ENCODE data around the gene TMTC3. TPM values are rescaled to one million over a fixed set of nuclear protein-coding genes. Genes with fewer than 3 reads are reported as not detected.

Gene TMTC3
- total and polyA plus RNA-seq, 4 donors: 3.0 to 28.2 (median 6.3) TPM

DNA sequence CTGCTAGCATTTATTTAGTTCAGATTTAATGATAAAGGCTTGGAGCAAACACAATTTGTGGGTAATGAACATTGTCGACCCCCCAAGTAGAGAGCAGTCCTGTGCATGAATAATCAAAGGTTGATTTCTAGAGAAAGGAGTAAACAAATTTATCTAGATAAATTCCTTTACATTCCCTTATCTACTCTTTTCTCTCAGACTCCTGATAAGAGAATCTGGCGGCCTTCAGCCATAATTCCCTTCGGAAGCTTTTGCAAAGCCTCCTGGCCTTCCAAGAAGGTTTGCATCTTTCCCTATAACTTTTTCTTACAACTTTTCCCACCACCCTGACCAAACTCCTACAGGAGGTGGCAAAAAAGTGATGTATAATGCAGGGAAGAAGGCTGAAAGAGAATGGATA lies 42.1 kb downstream of the TMTC3 start:
- no peak for TF ChIP-seq HNF4G (IDR thresholded peaks at IDR 0.05)
- no peak for TF ChIP-seq GABPA (IDR thresholded peaks at IDR 0.05 in 1 of 2, conservative IDR thresholded peaks at IDR 0.05 in 1 of 2)
- TF ChIP-seq RXRA (IDR thresholded peaks at IDR 0.05): no peak
- no peak for TF ChIP-seq TAF1 (conservative IDR thresholded peaks at IDR 0.05)
- TF ChIP-seq JUND (IDR thresholded peaks at IDR 0.05): no peak
- no peak for TF ChIP-seq NR2F2 (IDR thresholded peaks at IDR 0.05)
- WGBS: 88% methylated on average over 3 of the region's 3 CpGs
- Histone ChIP-seq H3K27ac (ENCODE audit: low read depth in 1 of 2, low read length in 2 of 2) (no peak overlapping the region), H3K27me3 (ENCODE audit: control insufficient read depth in 4 of 4, insufficient read depth in 4 of 4, low read length in 3 of 4) (no peaks in the 10 kb centered on the region), H3K9ac (ENCODE audit: low read depth in 1 of 2, low read length in 2 of 2) (no peak overlapping the region), H3K36me3 (ENCODE audit: control insufficient read depth in 4 of 4, insufficient read depth in 3 of 4, low read depth in 1 of 4, low read length in 3 of 4) (peaks cover 0 to 14% (median 8%) of the 10 kb centered on the region in 4 donors), H3K4me3 (ENCODE audit: low read depth in 1 of 3, low read length in 3 of 3) (no peak overlapping the region), H3K4me1 (ENCODE audit: control insufficient read depth in 4 of 4, insufficient read depth in 4 of 4, low read length in 3 of 4) (no peaks in the 10 kb centered on the region), H3K9me3 (ENCODE audit: control insufficient read depth in 4 of 4, low read length in 3 of 4) (peaks cover 0 to 2% (median 0%) of the 10 kb centered on the region in 4 donors)
- DNase-seq (ENCODE audit: low spot score): no peak

DNA sequence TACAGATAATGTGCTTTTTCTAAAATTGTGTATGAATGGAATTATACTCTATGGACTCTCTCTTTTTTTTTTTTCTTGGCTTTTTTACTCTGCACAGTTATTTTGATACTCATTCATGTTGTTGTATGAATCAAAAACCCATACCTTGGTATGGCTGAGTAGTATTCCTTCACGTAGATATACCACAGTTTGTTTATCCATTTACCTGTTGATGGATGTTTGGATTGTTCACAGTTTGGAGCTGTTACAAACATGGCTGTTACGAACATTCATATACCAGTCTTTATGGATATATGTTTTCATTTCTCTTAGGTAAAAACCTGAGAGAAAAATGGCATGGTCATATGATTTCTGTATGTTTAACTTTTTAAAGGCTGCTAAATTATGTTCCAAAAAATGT lies 43.2 kb downstream of the TMTC3 start:
- Histone ChIP-seq H3K9me3 (ENCODE audit: control insufficient read depth in 4 of 4, low read length in 3 of 4) (peaks cover 0 to 2% (median 0%) of the 10 kb centered on the region in 4 donors), H3K27me3 (ENCODE audit: control insufficient read depth in 4 of 4, insufficient read depth in 4 of 4, low read length in 3 of 4) (no peaks in the 10 kb centered on the region), H3K36me3 (ENCODE audit: control insufficient read depth in 4 of 4, insufficient read depth in 3 of 4, low read depth in 1 of 4, low read length in 3 of 4) (peaks cover 0 to 8% (median 4%) of the 10 kb centered on the region in 4 donors), H3K4me1 (ENCODE audit: control insufficient read depth in 4 of 4, insufficient read depth in 4 of 4, low read length in 3 of 4) (no peaks in the 10 kb centered on the region), H3K4me3 (ENCODE audit: low read depth in 1 of 3, low read length in 3 of 3) (no peak overlapping the region), H3K27ac (ENCODE audit: low read depth in 1 of 2, low read length in 2 of 2) (no peak overlapping the region), H3K9ac (ENCODE audit: low read depth in 1 of 2, low read length in 2 of 2) (no peak overlapping the region)
- no peak for DNase-seq (ENCODE audit: low spot score)
- WGBS: 99% methylated on average over 2 of the region's 2 CpGs
- TF ChIP-seq, protein P1, sequence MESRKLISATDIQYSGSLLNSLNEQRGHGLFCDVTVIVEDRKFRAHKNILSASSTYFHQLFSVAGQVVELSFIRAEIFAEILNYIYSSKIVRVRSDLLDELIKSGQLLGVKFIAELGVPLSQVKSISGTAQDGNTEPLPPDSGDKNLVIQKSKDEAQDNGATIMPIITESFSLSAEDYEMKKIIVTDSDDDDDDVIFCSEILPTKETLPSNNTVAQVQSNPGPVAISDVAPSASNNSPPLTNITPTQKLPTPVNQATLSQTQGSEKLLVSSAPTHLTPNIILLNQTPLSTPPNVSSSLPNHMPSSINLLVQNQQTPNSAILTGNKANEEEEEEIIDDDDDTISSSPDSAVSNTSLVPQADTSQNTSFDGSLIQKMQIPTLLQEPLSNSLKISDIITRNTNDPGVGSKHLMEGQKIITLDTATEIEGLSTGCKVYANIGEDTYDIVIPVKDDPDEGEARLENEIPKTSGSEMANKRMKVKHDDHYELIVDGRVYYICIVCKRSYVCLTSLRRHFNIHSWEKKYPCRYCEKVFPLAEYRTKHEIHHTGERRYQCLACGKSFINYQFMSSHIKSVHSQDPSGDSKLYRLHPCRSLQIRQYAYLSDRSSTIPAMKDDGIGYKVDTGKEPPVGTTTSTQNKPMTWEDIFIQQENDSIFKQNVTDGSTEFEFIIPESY (IDR thresholded peaks at IDR 0.05): no peak
- TF ChIP-seq HNF4G (IDR thresholded peaks at IDR 0.05) (no peak), SP1 (IDR thresholded peaks at IDR 0.05) (no peak), JUND (IDR thresholded peaks at IDR 0.05) (no peak), RAD21 (IDR thresholded peaks at IDR 0.05) (no peak), EGR1 (IDR thresholded peaks at IDR 0.05; ENCODE audit: low read depth in 2 of 2) (no peak), GABPA (IDR thresholded peaks at IDR 0.05 in 1 of 2, conservative IDR thresholded peaks at IDR 0.05 in 1 of 2) (no peak), YY1 (IDR thresholded peaks at IDR 0.05) (no peak), RXRA (IDR thresholded peaks at IDR 0.05) (no peak)
- TF ChIP-seq, protein P2, sequence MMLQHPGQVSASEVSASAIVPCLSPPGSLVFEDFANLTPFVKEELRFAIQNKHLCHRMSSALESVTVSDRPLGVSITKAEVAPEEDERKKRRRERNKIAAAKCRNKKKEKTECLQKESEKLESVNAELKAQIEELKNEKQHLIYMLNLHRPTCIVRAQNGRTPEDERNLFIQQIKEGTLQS (IDR thresholded peaks at IDR 0.05): no peak
- TF ChIP-seq, protein P3, sequence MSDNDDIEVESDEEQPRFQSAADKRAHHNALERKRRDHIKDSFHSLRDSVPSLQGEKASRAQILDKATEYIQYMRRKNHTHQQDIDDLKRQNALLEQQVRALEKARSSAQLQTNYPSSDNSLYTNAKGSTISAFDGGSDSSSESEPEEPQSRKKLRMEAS (IDR thresholded peaks at IDR 0.05): no peak

DNA sequence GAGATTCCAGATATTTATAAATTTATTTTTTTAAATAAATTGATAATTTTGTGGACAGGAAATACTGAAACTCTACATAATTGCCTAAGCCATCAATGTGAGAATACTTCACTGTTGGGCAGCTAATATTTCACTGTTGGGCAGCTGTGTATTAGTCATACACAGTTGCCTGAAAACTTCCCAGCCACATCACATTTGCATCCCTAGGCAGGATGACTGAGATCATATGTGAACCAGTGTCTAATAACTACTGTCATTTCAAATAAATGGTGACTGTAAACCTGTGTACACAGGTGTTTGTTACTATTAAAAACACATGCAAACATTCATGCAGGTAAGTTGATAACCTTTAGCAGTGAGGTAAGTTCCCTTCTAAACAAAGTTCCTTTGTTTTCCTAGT lies 43.9 kb downstream of the TMTC3 start:
- no peaks in the 10 kb centered on the region for H3K4me1 ChIP-seq (ENCODE audit: control insufficient read depth in 4 of 4, insufficient read depth in 4 of 4, low read length in 3 of 4)
- H3K9ac ChIP-seq (ENCODE audit: low read depth in 1 of 2, low read length in 2 of 2): no peak overlapping the region
- no peaks in the 10 kb centered on the region for H3K27me3 ChIP-seq (ENCODE audit: control insufficient read depth in 4 of 4, insufficient read depth in 4 of 4, low read length in 3 of 4)
- peaks cover 0 to 2% (median 0%) of the 10 kb centered on the region in 4 donors for H3K9me3 ChIP-seq (ENCODE audit: control insufficient read depth in 4 of 4, low read length in 3 of 4)
- peaks cover 0 to 8% (median 2%) of the 10 kb centered on the region in 4 donors for H3K36me3 ChIP-seq (ENCODE audit: control insufficient read depth in 4 of 4, insufficient read depth in 3 of 4, low read depth in 1 of 4, low read length in 3 of 4)
- H3K27ac ChIP-seq (ENCODE audit: low read depth in 1 of 2, low read length in 2 of 2): no peak overlapping the region
- no peak overlapping the region for H3K4me3 ChIP-seq (ENCODE audit: low read depth in 1 of 3, low read length in 3 of 3)
- no peak for DNase-seq (ENCODE audit: low spot score)
- TF ChIP-seq YY1 (IDR thresholded peaks at IDR 0.05) (no peak), NR2F2 (IDR thresholded peaks at IDR 0.05) (no peak), FOXA1 (IDR thresholded peaks at IDR 0.05) (no peak), TAF1 (conservative IDR thresholded peaks at IDR 0.05) (no peak), GABPA (IDR thresholded peaks at IDR 0.05 in 1 of 2, conservative IDR thresholded peaks at IDR 0.05 in 1 of 2) (no peak), HNF4A (conservative IDR thresholded peaks at IDR 0.05) (no peak), EGR1 (IDR thresholded peaks at IDR 0.05; ENCODE audit: low read depth in 2 of 2) (no peak), RXRA (IDR thresholded peaks at IDR 0.05) (no peak), RAD21 (IDR thresholded peaks at IDR 0.05) (no peak), HNF4G (IDR thresholded peaks at IDR 0.05) (no peak)
- TF ChIP-seq, protein P1 (IDR thresholded peaks at IDR 0.05): no peak
- TF ChIP-seq, protein P4, sequence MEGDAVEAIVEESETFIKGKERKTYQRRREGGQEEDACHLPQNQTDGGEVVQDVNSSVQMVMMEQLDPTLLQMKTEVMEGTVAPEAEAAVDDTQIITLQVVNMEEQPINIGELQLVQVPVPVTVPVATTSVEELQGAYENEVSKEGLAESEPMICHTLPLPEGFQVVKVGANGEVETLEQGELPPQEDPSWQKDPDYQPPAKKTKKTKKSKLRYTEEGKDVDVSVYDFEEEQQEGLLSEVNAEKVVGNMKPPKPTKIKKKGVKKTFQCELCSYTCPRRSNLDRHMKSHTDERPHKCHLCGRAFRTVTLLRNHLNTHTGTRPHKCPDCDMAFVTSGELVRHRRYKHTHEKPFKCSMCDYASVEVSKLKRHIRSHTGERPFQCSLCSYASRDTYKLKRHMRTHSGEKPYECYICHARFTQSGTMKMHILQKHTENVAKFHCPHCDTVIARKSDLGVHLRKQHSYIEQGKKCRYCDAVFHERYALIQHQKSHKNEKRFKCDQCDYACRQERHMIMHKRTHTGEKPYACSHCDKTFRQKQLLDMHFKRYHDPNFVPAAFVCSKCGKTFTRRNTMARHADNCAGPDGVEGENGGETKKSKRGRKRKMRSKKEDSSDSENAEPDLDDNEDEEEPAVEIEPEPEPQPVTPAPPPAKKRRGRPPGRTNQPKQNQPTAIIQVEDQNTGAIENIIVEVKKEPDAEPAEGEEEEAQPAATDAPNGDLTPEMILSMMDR (IDR thresholded peaks at IDR 0.05; ENCODE audit: low read depth, low read length, missing input control): no peak
- TF ChIP-seq, protein P2 (IDR thresholded peaks at IDR 0.05): no peak

All from liver (tissue), 9 donors.